GM21515 (cell line): ENCODE results near the gene MAP1B.

ENCODE experiments used
- ATAC-seq: cut with Tn5 transposase; IDR thresholded peaks from one replicate; pipeline ENCODE4 v1.9.1; 2021; ENCODE audit not compliant: unreplicated experiment

The MAP1B gene

GRCh38 chr5:72187388-72188075, 80.3 kb downstream of the MAP1B start:
- ATAC-seq = no peak

DNA sequence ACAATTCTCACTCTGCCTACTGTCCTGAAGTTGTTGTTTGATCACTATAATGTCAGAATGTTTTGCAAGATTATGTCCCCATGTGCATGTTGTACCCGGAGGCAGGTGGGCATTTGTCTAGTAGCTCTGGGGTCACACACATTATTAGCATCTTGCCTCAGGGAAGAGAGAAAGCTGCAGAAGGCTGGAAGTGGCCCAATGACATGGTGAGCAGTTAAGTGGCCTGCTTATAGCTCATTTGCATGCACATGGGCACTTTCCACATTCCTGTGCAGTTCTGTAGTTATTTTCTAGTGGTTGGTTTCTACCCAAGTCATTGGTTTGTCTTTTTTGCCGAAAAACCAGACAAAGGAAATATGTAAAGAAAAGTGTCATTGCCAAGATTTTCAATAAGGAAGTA, 80.9 kb downstream of the MAP1B start:
- ATAC-seq = no peak

- ATAC-seq = no peak
Measured at GRCh38 chr5:72189146-72189545, 81.9 kb downstream of the MAP1B start.

- ATAC-seq = no peak
Measured at GRCh38 chr5:72191404-72191803, 84.1 kb downstream of the MAP1B start.

GRCh38 chr5:72194846-72195245, 87.6 kb downstream of the MAP1B start:
- peak; percentile 88 for ATAC-seq

- no peak for ATAC-seq
Measured at GRCh38 chr5:72195581-72195980, 88.3 kb downstream of the MAP1B start.

DNA sequence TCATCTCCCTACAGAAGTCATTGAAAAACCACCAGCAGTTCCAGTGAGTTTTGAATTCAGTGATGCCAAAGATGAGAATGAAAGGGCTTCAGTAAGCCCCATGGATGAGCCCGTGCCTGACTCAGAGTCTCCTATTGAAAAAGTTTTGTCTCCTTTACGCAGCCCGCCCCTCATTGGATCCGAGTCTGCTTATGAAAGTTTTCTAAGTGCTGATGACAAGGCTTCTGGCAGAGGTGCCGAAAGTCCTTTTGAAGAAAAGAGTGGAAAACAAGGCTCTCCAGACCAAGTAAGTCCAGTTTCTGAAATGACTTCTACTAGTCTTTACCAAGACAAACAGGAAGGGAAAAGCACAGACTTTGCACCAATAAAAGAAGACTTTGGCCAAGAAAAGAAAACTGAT, 90.1 kb downstream of the MAP1B start:
- no peak for ATAC-seq

DNA sequence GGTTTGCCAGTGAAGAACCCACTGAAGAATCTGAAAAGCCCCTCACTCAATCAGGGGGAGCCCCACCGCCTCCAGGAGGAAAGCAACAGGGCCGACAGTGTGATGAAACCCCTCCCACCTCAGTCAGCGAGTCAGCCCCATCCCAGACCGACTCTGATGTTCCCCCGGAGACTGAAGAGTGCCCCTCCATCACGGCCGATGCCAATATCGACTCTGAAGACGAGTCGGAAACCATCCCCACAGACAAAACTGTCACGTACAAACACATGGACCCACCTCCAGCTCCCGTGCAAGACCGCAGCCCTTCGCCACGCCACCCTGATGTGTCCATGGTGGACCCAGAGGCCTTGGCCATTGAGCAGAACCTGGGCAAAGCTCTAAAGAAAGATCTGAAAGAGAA, 92.4 kb downstream of the MAP1B start:
- ATAC-seq = no peak

DNA sequence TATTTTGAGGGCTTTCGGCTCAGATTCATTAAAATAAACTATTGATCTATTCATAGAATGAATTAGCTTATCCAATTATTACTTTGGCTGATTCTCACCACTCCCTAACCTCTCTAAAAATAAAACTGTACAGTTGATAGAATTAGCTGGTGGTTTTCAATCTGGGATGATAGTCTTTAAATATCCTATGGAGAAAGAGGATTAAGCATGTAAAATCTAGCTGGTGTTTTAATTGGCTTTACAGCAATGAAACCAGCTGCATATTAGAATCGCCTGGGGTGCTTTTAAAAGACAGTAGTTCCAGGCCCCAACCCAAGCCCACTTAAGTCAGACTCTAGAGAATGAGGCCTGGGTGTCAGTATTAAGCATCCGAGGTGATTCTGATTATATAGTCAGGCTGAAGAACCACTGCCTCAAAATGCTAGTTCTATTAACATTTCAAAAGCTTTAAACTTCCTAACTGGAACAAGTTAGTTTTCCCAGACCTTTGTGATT, 95.1 kb downstream of the MAP1B start:
- no peak for ATAC-seq

DNA sequence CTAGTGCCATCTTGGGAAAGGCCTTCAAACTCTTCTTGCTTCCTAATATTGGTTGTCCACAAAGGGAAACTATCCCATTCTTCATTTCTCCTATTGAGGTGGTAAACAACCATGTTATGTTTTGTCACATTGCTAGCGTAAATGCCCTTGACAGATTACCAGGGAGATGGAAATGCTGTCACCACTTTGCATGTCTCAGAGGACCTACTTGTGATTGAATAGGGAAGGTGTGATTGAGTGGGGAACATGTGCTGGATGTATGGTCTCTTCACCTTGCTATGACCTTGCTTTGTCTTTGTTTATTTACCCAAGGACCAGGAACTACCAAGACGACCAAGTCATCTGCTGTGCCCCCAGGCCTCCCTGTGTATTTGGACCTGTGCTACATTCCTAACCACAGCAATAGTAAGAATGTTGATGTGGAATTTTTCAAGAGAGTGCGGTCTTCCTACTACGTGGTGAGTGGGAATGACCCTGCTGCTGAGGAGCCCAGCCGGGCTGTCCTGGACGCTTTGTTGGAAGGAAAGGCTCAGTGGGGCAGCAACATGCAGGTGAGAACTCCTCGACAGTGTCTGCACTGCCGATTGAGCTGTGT, 96.1 kb downstream of the MAP1B start:
- ATAC-seq = no peak

GRCh38 chr5:72204946-72205345, 97.7 kb downstream of the MAP1B start:
- ATAC-seq = no peak

DNA sequence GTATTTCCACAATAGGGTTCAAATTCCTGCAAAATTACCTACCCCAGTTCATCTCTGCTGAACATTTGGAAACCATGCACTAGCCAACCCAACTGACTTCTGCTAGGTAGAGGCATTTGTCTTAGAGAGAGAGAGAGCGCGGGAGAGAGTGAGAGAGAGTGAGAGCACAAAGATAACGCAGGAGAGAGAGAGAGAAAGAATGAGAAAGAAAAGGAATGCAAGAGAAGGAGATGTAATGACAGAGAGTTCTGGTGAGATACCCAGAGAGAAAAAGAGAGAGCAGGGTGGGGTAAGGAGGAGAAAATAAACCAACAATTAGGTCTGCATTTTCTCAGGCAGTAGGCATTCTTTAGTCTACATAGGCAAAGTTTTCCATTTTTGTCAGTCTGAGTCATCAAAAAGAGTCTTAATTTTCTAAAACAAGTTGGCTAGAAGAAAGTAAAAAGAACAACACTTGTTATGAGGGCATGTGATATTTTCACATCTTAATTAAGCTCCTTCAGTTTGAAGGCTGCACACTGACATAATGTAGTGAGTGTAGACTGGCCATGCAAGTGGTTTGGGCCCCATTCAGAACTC, 98.2 kb downstream of the MAP1B start:
- no peak for ATAC-seq

GRCh38 chr5:72206160-72206559, 98.9 kb downstream of the MAP1B start:
- no peak for ATAC-seq

DNA sequence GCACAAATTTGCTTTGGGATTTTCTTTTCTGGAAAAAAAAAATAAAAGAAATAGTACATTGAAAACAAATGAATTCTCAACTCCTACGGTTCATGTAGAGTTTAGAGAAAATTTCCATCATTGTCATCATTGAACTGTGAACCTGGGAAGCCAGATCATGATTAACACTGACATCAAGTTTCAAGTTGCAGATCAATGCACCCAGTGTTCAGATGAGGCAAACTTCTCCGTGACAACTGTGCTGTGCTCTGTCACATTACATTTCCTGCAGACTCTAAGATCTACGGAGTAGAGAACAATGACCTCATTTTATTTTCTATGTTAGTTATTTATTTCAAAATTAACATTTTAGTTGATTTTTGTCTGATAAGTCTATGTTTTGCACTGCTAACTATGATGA, 99.7 kb downstream of the MAP1B start:
- no peak for ATAC-seq

- ATAC-seq = no peak
Measured at GRCh38 chr5:72208324-72208926, 101.2 kb downstream of the MAP1B start.

DNA sequence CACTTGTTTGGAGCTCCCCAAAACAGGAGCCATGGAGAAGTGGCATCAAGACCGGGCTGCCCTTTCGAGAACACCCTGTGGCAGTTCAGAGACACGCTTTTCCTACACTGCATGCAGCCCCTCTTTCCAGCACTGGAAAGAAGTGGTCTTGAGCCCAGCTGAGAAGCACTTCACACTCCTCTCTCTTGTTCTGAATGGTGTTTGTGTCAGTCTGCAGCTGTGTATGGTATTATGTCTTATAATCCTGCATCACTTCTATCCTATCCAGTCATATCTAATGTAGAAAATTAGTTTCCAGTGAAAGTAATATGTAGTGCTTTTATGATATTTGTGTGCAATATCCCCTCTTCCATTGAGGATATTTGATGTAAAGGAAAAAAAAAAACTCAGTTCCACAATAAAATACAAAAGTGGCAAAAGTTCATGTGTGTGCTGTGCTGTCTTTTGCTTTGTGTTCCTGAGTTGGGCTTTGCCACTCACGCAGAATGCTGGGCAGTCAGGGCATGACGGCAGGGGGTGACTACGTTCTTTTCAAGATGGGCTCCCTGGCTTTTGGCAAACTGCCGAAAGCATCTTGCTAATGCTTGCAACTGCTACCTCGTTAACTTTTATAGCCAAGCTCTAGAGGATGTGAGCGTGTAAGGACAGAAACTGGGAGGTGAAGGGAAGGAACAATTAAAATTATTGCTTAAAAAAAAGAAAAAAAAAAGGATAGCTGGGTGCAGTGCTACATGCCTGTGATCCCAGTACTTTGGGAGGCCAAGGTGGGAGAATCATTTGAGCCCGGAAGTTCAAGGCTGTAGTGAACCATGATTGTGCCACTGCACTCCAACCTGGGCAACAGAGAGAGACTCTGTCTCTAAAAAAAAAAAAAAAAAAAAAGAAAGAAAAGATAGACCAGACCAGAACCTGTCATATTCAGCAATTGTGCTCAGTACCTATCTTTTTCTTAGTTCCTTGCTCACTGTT, 102.2 kb downstream of the MAP1B start:
- no peak for ATAC-seq

DNA sequence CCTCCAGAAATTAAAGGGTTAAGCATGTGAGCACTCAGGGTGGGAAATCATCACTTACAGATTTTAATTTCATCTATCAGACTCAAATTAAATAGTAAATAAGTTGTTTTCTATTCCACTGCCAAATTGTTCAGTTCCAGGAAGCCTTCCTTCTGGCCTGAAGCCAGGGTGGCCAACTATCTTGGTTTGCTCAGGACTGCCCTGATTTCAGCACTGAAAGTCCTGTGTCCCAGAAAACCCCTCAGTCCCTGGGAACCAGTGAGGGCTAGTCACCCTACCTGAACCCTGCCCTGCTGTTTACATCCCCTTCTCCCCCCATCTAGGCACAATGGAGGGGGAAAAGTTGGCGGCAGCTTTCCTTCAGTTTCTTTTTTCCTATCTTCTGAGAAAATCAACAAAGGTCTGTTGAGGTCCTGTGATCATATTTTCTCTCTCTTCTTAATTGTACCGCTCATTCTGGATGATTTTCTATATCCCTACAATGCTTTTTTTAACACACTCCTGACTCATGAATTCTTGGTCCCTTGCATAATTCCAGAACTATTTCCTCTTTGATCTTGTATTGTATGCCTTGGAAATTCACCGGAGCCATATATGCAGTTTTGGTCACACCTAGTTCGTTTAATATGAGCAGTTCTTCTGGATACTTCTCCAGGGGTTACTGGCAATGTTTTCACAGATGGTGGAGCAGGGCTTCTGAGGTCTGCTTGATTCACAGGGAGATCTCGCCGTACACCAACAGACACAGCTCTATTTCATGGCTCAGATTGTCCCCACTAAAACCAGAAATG, 103.8 kb downstream of the MAP1B start:
- no peak for ATAC-seq

- ATAC-seq = no peak
Measured at GRCh38 chr5:72212171-72212570, 104.9 kb downstream of the MAP1B start.

GRCh38 chr5:72213482-72213881, 106.2 kb downstream of the MAP1B start:
- no peak for ATAC-seq

- no peak for ATAC-seq
Measured at GRCh38 chr5:72214168-72214567, 106.9 kb downstream of the MAP1B start.
